ENCODE data around the gene AHCY. TPM values are rescaled to one million over a fixed set of nuclear protein-coding genes. Genes with fewer than 3 reads are reported as not detected.
"Not testable (repeated sequence)": the region's sequence is repeated elsewhere in the genome, so short reads cannot be mapped to it uniquely, and the experiment has no call there.

The AHCY gene
- total RNA-seq, 4 donors from 2014 or later: 50.4 to 71.5 (median 58.0) TPM

- peak overlapping the region in 2 of 4 donors; percentile 54 for H3K27ac ChIP-seq
- no peak overlapping the region for H3K4me3 ChIP-seq
- TF ChIP-seq EP300 (IDR thresholded peaks at IDR 0.05) (no peak), POLR2AphosphoS5 (IDR thresholded peaks at IDR 0.05) (no peak), CTCF (IDR thresholded peaks at IDR 0.05) (no peak)
- peaks cover 0 to 7% (median 0%) of the 10 kb centered on the region in 3 donors for H3K4me1 ChIP-seq
- no peaks in the 10 kb centered on the region for H3K36me3 ChIP-seq
- no peaks in the 10 kb centered on the region for H3K27me3 ChIP-seq
- 36 to 51% methylated on average over 3 to 7 of the region's 9 CpGs for WGBS, 2 donors (ENCODE audit: low coverage in 1 of 2)
- peak; percentile 53 for ATAC-seq
- no peaks in the 10 kb centered on the region for H3K9me3 ChIP-seq
Observed at GRCh38 chr20:34262488-34263288, 40.5 kb downstream of the AHCY start.

DNA sequence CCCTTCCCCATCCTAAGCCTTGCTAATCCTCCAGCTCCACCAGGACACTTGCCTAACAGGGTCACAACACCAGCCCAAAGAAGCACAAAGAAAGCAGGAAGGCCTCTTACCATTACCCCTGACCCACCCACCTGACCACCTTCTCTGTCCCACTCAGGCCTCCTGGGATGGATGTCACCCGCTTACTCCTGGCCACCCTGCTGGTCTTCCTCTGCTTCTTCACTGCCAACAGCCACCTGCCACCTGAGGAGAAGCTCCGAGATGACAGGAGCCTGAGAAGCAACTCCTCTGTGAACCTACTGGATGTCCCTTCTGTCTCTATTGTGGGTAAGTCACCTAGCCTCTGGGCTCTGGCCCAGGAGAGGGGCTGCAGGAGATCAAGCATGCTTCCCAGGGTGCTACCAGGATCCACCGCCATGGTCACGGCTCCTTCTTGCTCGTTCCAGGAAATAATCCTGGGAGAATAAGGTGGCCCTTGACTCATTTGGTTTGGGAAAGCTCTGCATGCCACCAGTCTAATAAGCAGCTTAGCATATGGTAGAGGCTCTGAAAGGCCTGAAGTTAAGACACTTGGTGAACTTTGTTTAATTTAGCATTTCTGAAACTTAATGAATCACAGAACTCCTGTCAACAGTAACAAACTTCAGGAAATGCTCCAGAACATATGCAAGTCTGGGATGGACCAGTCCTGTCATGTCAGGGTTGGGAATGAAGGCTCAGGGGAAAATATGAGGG, 42.8 kb downstream of the AHCY start:
- no peaks in the 10 kb centered on the region for H3K9me3 ChIP-seq
- peaks cover 0 to 7% (median 0%) of the 10 kb centered on the region in 3 donors for H3K4me1 ChIP-seq
- H3K36me3 ChIP-seq: no peaks in the 10 kb centered on the region
- no peak for TF ChIP-seq POLR2A (IDR thresholded peaks at IDR 0.05)
- no peak for TF ChIP-seq CTCF (IDR thresholded peaks at IDR 0.05)
- no peak for TF ChIP-seq POLR2AphosphoS5 (IDR thresholded peaks at IDR 0.05)
- TF ChIP-seq EP300 (IDR thresholded peaks at IDR 0.05): no peak
- 100% methylated on average over 1 of the region's 5 CpGs; no CpG with 5 or more reads in 1 of the 2 donors for WGBS, 2 donors (ENCODE audit: low coverage in 1 of 2)
- ATAC-seq: no peak
- H3K4me3 ChIP-seq: no peak overlapping the region
- no peak overlapping the region for H3K27ac ChIP-seq
- H3K27me3 ChIP-seq: no peaks in the 10 kb centered on the region

DNA sequence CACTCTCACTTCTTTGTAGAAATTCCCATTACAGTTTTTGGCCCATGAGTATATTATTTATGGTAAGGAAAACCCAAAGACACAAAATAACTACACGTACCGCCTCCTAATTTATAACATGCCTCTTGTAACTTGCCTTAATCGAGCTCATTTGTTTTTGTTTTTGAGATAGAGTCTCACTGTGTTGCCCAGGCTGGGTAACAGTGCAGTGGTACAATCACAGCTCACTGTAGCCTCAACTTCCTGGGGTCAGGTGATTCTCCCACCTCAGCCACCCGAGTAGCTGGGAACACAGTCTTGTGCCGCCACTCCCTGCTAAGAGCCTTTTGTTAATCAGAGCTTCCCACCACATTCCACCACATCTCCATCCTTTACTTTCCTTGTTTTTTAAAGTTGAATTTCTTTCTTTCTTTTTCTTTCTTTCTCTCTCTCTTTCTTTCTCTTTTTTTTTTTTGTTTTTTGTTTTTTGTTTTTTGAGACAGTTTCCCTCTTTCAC, 46.5 kb downstream of the AHCY start:
- no peak for ATAC-seq
- no peak overlapping the region for H3K27ac ChIP-seq
- no peak for TF ChIP-seq EP300 (IDR thresholded peaks at IDR 0.05)
- TF ChIP-seq POLR2AphosphoS5 (IDR thresholded peaks at IDR 0.05): no peak
- no peak for TF ChIP-seq POLR2A (IDR thresholded peaks at IDR 0.05)
- no peak for TF ChIP-seq CTCF (IDR thresholded peaks at IDR 0.05)
- H3K4me1 ChIP-seq: no peaks in the 10 kb centered on the region
- no peaks in the 10 kb centered on the region for H3K9me3 ChIP-seq
- WGBS, 2 donors (ENCODE audit: low coverage in 1 of 2): 40 to 46% methylated on average over 2 of the region's 5 CpGs
- no peaks in the 10 kb centered on the region for H3K27me3 ChIP-seq
- no peak overlapping the region for H3K4me3 ChIP-seq
- H3K36me3 ChIP-seq: no peaks in the 10 kb centered on the region

GRCh38 chr20:34254979-34255378, 48.2 kb downstream of the AHCY start:
- no peak overlapping the region for H3K27ac ChIP-seq
- TF ChIP-seq EP300 (IDR thresholded peaks at IDR 0.05) (no peak), CTCF (IDR thresholded peaks at IDR 0.05) (no peak), POLR2A (IDR thresholded peaks at IDR 0.05) (no peak), POLR2AphosphoS5 (IDR thresholded peaks at IDR 0.05) (no peak)
- no peaks in the 10 kb centered on the region for H3K27me3 ChIP-seq
- H3K4me3 ChIP-seq: no peak overlapping the region
- no peaks in the 10 kb centered on the region for H3K4me1 ChIP-seq
- WGBS, 2 donors (ENCODE audit: low coverage in 1 of 2): 64 to 100% methylated on average over 1 of the region's 1 CpG
- ATAC-seq: no peak
- no peaks in the 10 kb centered on the region for H3K9me3 ChIP-seq
- H3K36me3 ChIP-seq: no peaks in the 10 kb centered on the region

- not testable (repeated sequence) for H3K36me3 ChIP-seq, H3K4me3 ChIP-seq, H3K27ac ChIP-seq, H3K4me1 ChIP-seq, H3K9me3 ChIP-seq, ATAC-seq, H3K27me3 ChIP-seq
- 43 to 63% methylated on average over 2 to 5 of the region's 7 CpGs for WGBS, 2 donors (ENCODE audit: low coverage in 1 of 2)
Observed at GRCh38 chr20:34252431-34253086, 50.6 kb downstream of the AHCY start.

Data from gastroesophageal sphincter (tissue), 4 donors.